GM21528 (cell line): ENCODE measurements around the gene COL5A2.
A peak's percentile ranks its signal among the peaks of the same experiment; 100 is the strongest.

Experiments used
- ATAC-seq: cut with Tn5 transposase; IDR thresholded peaks from one replicate; pipeline ENCODE4 v1.9.1; 2021; ENCODE audit warnings: mild to moderate bottlenecking, moderate library complexity; ENCODE audit not compliant: unreplicated experiment, low FRiP score

Gene COL5A2

GRCh38 chr2:189151906-189152305, 27.7 kb downstream of the COL5A2 start:
- no peak for ATAC-seq

- ATAC-seq = no peak
Observed at GRCh38 chr2:189150033-189150432, 29.5 kb downstream of the COL5A2 start.

DNA sequence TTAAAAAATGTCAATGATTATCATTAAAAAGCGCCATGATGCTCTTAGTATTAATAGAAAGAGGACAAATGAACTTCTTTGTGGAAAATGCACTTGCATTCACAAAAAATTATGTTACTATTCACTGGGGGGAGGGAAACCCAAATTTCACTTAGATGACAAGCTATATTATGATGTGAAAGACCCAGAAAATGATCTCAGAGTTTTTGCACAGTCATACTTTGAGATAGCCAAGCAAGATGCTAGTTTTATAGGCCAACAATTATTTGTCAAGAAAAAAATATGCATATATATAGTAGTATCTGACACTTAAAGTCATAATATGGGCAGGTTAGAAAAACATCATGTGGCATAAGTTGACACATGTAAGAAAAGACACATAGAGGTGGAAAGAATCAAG, 31.6 kb downstream of the COL5A2 start:
- no peak for ATAC-seq

DNA sequence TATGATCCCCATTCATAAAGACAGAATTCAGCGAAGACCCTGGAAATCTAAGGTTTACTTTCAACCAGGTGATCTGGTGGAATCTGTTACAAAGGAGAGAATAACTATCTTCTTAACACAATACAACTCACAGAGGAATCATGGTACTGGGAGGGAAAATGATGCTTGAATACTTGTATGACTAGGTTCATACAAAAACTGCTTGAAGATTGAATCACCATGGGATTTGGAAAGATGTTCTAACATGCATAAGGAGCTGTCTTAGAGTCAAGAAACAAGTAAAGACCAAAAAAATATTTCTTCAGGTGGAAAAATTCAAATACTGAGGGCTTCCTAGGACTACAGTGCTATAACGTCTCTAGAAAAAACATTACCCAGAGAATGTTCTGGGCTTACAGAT, 32.2 kb downstream of the COL5A2 start:
- no peak for ATAC-seq

GRCh38 chr2:189146553-189146952, 33.0 kb downstream of the COL5A2 start:
- ATAC-seq = no peak

DNA sequence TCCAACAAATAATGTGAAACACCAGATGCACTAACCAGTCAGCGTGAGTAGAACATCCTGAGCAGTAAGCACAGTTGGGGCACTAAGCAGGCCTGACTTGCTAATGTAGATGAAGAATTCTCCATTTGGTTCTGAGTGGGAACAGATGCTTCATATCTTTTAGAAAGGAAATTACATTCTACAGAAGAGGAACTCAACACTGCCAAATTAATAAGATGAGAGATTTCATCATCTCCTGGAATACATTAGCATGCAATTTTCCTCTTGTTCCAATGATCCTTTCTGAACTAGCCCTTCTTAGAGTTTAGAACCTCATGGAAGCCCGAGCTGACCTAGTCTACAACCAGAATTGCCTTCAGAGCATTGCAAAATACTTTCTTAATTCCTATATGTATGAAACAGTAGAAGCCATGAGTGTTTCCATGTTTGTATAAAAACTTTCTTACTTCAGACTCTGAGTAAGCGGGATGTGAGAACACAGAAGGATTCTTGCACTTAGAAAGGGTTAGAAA, 34.8 kb downstream of the COL5A2 start:
- no peak for ATAC-seq

- ATAC-seq = no peak
Observed at GRCh38 chr2:189143925-189144324, 35.6 kb downstream of the COL5A2 start.

DNA sequence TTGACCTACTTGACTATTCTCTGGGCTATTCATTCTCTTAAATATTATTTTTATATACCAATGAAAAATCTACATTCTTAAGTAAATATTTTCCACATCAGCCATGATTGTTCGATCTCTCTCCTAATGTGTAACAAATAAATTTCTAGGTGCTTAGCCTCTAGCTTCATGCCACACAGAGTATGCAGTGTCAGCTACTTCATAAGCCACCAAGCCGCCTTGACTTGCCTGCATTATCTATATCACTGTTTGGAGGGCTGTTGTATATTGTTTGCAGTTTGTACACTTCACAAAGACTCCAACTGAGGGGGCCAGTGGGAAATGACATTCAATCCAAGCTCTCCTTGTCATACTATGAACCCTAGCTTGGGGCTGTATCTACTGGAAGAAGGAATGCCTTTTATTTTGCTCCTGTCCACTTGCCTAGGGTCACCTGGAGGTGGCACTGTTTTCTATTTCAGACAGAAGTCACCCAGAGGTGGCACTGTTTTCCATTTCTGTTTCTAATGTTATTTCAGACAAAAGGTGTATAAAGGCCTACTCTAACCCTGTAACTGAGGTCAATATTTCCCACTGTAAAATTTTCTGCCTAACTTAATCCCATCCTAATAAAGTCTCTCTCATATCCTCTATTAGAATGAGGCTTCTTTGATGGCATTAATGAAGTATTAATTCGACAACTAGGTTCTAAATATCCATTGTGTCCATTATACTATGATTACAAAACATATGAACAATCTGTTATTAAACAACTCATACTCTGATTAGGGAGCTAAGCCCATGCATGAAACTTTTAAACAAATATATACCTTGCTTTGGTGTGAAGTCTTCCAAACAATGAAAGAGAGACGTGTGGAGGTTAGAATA, 36.4 kb downstream of the COL5A2 start:
- ATAC-seq = peak; percentile 99

- no peak for ATAC-seq
Observed at GRCh38 chr2:189138800-189139199, 40.8 kb downstream of the COL5A2 start.

DNA sequence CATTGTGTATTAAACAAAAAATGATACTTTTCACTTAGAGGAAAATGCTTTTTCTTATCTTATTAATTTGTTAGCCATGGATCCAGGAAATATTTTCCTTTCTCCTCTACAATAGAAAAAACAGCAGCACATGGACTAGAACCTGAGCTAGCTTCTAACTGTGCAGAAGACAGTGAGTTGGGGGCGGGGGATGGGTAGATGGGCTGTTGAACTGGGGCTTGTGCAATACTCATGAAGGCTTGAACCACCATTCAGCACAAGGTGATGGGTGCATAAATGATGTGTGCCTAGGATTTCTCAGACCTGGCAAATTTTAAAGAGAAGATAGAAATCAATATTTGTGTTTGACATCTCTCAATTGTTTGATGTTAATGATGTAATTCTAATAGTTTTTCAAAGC, 42.0 kb downstream of the COL5A2 start:
- ATAC-seq = no peak

DNA sequence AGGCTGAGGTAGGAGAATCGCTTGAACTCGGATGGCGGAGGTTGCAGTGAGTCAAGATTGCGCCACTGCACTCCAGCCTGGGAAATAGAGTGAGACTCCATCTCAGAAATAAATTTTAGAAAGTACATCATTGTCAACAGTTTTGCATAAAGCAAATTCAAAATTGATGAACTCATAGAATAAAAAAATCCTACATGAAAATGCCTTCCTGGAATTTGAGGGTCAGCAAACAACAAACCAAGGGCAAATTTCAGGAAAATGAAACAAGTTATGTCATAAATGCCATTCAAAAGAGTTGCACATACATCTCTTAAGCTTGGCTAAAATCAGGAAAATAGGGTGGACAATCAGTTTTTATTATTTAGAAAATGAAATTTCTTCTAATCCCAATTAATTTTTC, 45.1 kb downstream of the COL5A2 start:
- no peak for ATAC-seq

DNA sequence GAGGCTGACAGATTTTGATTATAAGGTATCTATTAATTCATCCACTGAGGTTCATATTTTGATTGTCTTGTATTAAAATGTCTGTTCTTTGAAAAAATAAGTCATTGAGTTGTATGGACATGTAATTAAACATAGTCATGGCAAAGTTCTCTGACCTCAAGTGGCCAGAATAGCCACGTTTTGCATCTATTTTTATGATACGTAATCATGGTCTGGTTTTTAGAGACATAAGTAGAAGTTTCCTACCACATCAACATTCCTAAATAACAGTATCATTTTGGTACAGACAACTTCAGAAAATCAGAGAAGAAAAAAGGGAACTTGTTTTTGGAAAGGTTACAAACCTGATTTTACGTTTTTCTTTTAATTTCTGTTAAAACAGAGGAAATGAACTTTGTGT, 47.6 kb downstream of the COL5A2 start:
- ATAC-seq = no peak

- no peak for ATAC-seq
Observed at GRCh38 chr2:189129971-189130370, 49.6 kb downstream of the COL5A2 start.

DNA sequence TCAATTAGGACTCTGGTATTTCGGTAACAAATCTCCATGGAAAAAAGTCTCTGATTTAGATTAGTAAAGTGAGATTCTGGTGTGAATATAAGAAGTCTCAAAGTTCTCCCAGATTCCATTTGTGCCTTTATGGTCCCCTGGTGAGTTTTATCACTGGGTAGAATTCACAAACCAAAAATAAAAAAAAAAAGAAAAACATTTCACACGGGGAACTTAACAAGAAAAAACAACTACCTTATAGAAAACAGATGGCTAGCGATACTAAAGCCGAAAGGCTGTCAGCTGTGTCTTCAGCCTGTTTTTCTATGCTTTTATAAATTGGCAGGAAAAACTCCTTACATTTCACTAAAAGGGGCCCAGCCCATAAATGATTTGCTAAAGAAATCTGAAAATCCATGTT, 50.6 kb downstream of the COL5A2 start:
- no peak for ATAC-seq

GRCh38 chr2:189127756-189128155, 51.8 kb downstream of the COL5A2 start:
- ATAC-seq = no peak

DNA sequence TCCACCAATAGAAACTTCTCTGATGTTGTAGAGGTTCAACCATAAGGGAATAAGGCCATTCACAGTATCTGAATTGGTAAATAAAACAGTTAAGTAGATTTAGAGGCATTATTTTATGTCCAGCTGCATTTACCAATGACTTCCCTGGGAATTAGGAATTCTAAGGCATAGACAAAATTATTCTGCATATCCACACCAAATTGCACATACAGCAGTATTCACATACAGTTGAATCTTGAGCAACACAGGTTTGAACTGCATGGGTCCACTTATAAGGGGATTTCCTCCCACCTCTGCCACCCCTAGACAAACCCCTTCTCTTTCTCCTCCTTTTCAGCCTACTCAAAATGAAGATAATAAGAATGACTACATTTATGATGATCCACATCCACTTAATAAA, 54.4 kb downstream of the COL5A2 start:
- ATAC-seq = no peak

GRCh38 chr2:189124175-189124574, 55.4 kb downstream of the COL5A2 start:
- no peak for ATAC-seq

DNA sequence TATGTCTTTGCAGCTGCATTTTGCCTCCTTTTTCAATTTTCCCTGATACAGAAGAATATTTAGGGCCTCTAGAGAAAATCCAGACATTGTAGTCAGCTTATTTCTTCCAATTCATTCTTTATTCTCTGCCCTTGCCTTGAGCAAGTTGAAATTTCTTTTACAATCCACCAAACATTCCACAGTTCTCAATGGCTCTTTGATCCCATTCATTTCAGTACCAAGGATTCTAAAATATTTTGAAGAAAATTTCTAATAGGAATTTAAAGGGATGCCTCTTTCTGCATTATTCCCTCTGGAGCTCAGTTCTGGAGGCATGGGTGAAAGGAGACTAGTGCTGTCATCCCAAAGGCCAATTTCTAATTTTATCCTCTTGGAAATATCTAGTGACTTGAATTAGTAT, 61.2 kb downstream of the COL5A2 start:
- ATAC-seq = no peak

GRCh38 chr2:189116979-189117378, 62.6 kb downstream of the COL5A2 start:
- no peak for ATAC-seq

DNA sequence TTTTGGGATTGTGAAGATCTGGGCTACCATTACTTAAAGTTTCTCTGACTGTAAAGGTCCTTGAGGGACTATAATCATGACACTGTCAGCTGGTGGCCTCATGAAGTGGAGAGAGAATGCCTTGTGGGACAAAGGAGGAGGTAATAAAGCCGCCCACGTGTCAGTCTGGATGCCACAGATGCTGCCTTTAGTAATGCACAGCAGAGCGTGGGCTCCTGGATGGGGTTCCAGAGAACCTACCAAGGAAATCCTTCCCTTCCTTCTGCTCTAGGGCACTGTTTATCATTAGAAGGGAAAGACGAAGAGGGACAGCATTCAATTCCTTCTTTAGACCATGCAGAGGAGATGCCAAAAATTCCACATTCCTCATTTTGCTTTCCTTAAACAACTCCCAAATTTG, 63.5 kb downstream of the COL5A2 start:
- no peak for ATAC-seq

DNA sequence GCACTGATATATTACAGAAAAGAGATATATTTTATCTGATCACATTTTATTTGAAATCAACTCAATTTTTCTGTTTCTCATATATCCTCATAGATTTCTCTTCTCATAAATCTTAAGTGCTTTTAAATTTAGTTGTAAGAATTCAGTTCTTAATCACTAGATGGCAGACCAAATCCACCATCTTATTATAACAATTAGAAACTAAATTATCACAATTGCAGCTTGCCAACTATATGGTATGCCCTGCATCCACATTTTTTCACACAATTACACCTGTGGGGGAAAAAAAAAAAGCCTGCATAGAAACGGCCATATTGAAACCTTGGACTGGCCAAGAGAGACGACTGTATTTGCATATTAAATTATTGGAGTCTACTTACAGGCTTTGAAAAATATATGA, 64.4 kb downstream of the COL5A2 start:
- ATAC-seq = no peak

GRCh38 chr2:189113963-189114362, 65.6 kb downstream of the COL5A2 start:
- ATAC-seq = no peak
